Stromal cell of bone marrow (primary cell): ENCODE data around the gene HSPA1L.
"Not testable (repeated sequence)": the region's sequence is repeated elsewhere in the genome, so short reads cannot be mapped to it uniquely, and the experiment has no call there.

Experiments used
- DNase-seq: peaks from one replicate; pipeline ENCODE4 v3.0.0-alpha.2; 2012; ENCODE audit warnings: low read depth

Gene HSPA1L

GRCh38 chr6:31836474-31837368 lies 21.6 kb upstream of the HSPA1L start:
- peak; percentile 51 for DNase-seq

- no peak for DNase-seq
Observed at GRCh38 chr6:31836047-31836473, 21.0 kb upstream of the HSPA1L start.

- DNase-seq: peak; percentile 80
Observed at GRCh38 chr6:31834367-31835250, 19.5 kb upstream of the HSPA1L start.

- DNase-seq: no peak
Observed at GRCh38 chr6:31831350-31832215, 16.5 kb upstream of the HSPA1L start.

DNA sequence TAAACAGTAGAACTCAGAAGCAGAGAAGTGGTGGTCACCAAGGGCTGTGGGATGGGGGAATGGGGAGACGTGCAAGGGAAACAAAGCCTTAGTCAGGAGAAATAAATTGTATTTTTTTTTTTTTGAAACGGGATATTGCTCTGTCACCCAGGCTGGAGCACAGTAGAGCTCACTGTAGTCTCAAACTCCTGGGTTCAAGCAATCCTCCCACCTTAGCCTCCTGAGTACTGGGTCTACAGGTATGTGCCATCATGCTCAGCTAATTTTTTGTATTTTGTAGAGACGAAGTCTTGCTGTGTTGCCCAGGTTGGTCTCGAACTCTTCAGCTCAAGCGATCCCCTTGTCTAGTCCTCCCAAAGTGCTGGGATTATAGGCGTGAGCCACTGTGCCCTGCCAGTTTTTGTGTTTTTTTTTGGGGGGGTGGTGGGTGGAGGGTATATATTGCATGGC lies 15.8 kb upstream of the HSPA1L start:
- DNase-seq: no peak

DNA sequence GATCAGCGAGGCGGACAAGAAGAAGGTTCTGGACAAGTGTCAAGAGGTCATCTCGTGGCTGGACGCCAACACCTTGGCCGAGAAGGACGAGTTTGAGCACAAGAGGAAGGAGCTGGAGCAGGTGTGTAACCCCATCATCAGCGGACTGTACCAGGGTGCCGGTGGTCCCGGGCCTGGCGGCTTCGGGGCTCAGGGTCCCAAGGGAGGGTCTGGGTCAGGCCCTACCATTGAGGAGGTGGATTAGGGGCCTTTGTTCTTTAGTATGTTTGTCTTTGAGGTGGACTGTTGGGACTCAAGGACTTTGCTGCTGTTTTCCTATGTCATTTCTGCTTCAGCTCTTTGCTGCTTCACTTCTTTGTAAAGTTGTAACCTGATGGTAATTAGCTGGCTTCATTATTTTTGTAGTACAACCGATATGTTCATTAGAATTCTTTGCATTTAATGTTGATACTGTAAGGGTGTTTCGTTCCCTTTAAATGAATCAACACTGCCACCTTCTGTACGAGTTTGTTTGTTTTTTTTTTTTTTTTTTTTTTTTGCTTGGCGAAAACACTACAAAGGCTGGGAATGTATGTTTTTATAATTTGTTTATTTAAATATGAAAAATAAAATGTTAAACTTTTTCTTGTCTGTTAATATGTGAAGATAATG lies 14.7 kb upstream of the HSPA1L start:
- DNase-seq: no peak

DNA sequence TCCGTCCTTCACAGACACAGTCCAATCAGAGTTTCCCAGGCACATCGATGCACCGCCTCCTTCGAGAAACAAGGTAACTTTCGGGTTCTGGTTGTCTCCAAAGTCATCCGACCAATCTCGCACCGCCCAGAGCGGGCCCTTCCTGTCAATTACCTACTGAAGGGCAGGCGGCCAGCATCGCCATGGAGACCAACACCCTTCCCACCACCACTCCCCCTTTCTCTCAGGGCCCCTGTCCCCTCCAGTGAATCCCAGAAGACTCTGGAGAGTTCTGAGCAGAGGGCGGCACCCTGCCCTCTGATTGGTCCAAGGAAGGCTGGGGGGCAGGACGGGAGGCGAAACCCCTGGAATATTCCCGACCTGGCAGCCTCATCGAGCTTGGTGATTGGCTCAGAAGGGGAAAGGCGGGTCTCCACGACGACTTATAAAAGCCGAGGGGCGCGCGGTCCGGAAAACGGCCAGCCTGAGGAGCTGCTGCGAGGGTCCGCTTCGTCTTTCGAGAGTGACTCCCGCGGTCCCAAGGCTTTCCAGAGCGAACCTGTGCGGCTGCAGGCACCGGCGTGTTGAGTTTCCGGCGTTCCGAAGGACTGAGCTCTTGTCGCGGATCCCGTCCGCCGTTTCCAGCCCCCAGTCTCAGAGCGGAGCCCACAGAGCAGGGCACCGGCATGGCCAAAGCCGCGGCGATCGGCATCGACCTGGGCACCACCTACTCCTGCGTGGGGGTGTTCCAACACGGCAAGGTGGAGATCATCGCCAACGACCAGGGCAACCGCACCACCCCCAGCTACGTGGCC lies 12.4 kb upstream of the HSPA1L start, which contains the start of gene HSPA1B:
Gene HSPA1B (plus strand): TSS at position 453 of the 794 bp plus-strand sequence. CDS start 213 bp downstream, at position 666.
- peak; percentile 99 for DNase-seq

DNA sequence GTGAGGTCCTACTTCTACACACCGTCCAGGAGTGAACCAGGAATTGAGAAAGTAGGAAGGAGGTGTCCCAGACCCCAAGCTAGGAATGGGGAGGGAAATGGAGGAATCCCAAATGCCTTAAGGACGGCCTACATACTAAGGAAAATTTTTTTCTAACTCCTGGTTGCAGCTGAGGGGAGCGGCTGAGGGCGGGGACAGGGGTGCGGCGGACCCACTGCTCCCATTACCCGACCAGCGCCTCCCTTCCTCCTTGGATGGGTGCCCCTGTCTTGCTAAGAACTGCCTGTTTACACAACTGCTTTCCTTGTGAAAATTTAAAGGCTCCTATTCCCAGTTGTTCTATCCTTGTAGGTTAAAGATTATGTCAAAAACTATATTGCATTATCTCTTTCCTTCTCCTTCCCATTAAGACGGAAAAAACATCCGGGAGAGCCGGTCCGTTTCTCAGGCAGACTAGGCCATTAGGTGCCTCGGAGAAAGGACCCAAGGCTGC lies 11.8 kb upstream of the HSPA1L start:
- DNase-seq: peak; percentile 85

- no peak for DNase-seq
Observed at GRCh38 chr6:31825553-31825952, 10.5 kb upstream of the HSPA1L start.

- DNase-seq: not testable (repeated sequence)
Observed at GRCh38 chr6:31823592-31824196, 8.6 kb upstream of the HSPA1L start.

DNA sequence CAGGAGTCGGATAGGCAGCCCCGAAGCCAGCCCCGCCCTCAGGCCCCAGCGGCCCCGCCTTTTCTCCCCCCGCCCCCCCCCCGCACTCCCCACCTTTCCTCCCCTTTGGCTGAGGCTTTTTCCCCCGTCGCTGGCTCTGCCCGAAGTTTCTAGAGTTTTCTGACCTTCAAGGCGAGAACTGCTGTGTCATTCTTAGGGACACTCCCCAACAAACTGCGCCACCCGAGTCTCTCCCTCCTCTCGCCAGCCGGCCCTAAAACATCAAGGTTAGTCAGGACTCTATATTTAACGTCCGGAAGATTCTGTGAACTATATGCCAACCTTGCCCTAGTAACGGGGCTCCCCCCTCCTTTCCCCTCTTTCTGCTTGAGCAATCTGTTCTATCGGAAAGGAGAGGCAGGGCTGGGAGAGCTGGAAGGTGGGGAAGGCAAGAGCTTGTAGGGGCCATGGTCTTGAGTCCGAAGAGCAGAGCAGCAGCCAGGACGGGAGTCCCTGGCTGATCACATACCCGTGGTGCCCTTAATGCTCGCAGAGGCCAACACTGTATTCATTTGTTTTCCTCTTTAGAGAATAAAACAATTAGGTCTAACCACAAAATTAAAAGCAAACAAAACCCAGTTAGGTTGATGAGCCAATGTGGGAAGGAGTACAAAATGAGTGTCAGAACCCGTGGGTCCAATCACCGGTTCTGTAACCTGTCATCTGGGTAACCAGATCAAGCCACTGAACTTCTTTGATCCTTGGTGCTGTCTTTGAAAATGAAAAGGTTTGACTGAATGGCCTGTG lies 7.1 kb upstream of the HSPA1L start:
- peak; percentile 86 for DNase-seq

GRCh38 chr6:31821301-31822035 lies 6.4 kb upstream of the HSPA1L start:
- DNase-seq: no peak

- not testable (repeated sequence) for DNase-seq
Observed at GRCh38 chr6:31820399-31820798, 5.3 kb upstream of the HSPA1L start.

- DNase-seq: no peak
Observed at GRCh38 chr6:31819871-31820299, 4.8 kb upstream of the HSPA1L start.

GRCh38 chr6:31817929-31818511 lies 2.9 kb upstream of the HSPA1L start:
- DNase-seq: not testable (repeated sequence)

DNA sequence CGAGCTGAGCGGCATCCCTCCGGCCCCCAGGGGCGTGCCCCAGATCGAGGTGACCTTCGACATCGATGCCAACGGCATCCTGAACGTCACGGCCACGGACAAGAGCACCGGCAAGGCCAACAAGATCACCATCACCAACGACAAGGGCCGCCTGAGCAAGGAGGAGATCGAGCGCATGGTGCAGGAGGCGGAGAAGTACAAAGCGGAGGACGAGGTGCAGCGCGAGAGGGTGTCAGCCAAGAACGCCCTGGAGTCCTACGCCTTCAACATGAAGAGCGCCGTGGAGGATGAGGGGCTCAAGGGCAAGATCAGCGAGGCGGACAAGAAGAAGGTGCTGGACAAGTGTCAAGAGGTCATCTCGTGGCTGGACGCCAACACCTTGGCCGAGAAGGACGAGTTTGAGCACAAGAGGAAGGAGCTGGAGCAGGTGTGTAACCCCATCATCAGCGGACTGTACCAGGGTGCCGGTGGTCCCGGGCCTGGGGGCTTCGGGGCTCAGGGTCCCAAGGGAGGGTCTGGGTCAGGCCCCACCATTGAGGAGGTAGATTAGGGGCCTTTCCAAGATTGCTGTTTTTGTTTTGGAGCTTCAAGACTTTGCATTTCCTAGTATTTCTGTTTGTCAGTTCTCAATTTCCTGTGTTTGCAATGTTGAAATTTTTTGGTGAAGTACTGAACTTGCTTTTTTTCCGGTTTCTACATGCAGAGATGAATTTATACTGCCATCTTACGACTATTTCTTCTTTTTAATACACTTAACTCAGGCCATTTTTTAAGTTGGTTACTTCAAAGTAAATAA lies 2.2 kb upstream of the HSPA1L start:
- DNase-seq: not testable (repeated sequence)

DNA sequence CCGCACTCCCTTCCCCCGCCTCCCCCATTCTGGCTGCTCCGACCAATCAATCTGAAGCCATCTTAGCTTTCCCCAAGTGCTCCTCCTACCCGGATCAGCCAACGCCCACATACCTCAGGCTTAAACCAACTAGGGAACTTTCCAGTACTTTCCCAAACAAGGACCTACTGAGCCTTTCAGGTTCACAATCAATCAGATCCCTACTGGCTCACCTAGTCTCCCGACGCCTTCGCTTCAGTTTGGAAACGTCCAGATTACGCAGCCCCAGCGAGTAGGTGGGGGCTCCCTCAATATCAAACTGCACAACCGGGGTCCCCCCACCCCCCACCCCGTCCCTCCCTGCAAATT lies 432 bp downstream of the HSPA1L start:
- DNase-seq: peak; percentile 98
